ENCODE measurements around the gene PLCB3. TPM values are rescaled to one million over a fixed set of nuclear protein-coding genes. Genes with fewer than 3 reads are reported as not detected.

PLCB3 gene
- total and polyA plus RNA-seq, 2 of the 13 experiments (the other 11 are each of a cell fraction or from before 2014, with no cell fraction given) = 7.5 to 13.8 TPM

- no peak for TF ChIP-seq USF2 (IDR thresholded peaks at IDR 0.05; ENCODE audit: low read depth, low read length)
- TF ChIP-seq USF2 (CRISPR knock-in tag; IDR thresholded peaks at IDR 0.05; ENCODE audit: borderline replicate concordance) = no peak
- peak; percentile 87 for TF ChIP-seq ZFX (CRISPR knock-in tag; IDR thresholded peaks at IDR 0.05; ENCODE audit: low read depth)
- no peak for TF ChIP-seq ELF4 (CRISPR knock-in tag; IDR thresholded peaks at IDR 0.05; ENCODE audit: borderline replicate concordance)
- TF ChIP-seq HNRNPK (IDR thresholded peaks at IDR 0.05; ENCODE audit: low read depth, low read length, poor library complexity, severe bottlenecking) = no peak
- TF ChIP-seq E2F2 (CRISPR knock-in tag; IDR thresholded peaks at IDR 0.05; ENCODE audit: borderline replicate concordance) = no peak
- TF ChIP-seq ZNF883 (CRISPR knock-in tag; IDR thresholded peaks at IDR 0.05; ENCODE audit: not compliant biosample characterization) = peak; percentile 37
- no peak for TF ChIP-seq ZNF205 (CRISPR knock-in tag; IDR thresholded peaks at IDR 0.05)
- 0 out of 2 replicates have a peak, but pooled peaks have one; percentile 24 for TF ChIP-seq GATA4 (IDR thresholded peaks at IDR 0.05; ENCODE audit: borderline replicate concordance, low read depth)
- 0 out of 2 replicates have a peak, but pooled peaks have one; percentile 43 for TF ChIP-seq ZNF563 (CRISPR knock-in tag; IDR thresholded peaks at IDR 0.05)
- peak; percentile 37; the same call in 1 of the 2 replicates for TF ChIP-seq KAT8 (CRISPR knock-in tag; IDR thresholded peaks at IDR 0.05)
- no peak for TF ChIP-seq ZBTB34 (CRISPR knock-in tag; IDR thresholded peaks at IDR 0.05)
- TF ChIP-seq BCL3 (CRISPR knock-in tag; IDR thresholded peaks at IDR 0.05) = 0 out of 2 replicates have a peak, but pooled peaks have one; percentile 15
- peak; percentile 45 for TF ChIP-seq MAX (IDR thresholded peaks at IDR 0.05)
- 0 out of 2 replicates have a peak, but pooled peaks have one; percentile 40 for TF ChIP-seq ZNF670 (CRISPR knock-in tag; IDR thresholded peaks at IDR 0.05; ENCODE audit: borderline replicate concordance)
- TF ChIP-seq POLR2G (IDR thresholded peaks at IDR 0.05; ENCODE audit: low read depth, low read length) = peak; percentile 52
- TF ChIP-seq RBM22 (optimal IDR thresholded peaks at IDR 0.05; ENCODE audit: low read length) = peak; percentile 30
- no peak for TF ChIP-seq NR0B2 (CRISPR knock-in tag; IDR thresholded peaks at IDR 0.05)
- TF ChIP-seq ZNF160 (CRISPR knock-in tag; IDR thresholded peaks at IDR 0.05) = peak; percentile 11; the same call in 1 of the 2 replicates
- TF ChIP-seq PTBP1 (IDR thresholded peaks at IDR 0.05; ENCODE audit: low read depth, low read length, poor library complexity, severe bottlenecking) = no peak
- no peak for TF ChIP-seq KLF9 (CRISPR knock-in tag; IDR thresholded peaks at IDR 0.05; ENCODE audit: low read depth)
These were observed 33.0 kb downstream of the PLCB3 start, which contains the start of gene BAD (continued) for GRCh38 chr11:64284048-64284961.
